HFFc6 (cell line): ENCODE data around the gene INPP5B. TPM values are rescaled to one million over a fixed set of nuclear protein-coding genes. Genes with fewer than 3 reads are reported as not detected.
A peak's percentile ranks its signal among the peaks of the same experiment; 100 is the strongest.

Experiments
- DNase-seq: peaks from one replicate; pipeline ENCODE4 v3.0.0-alpha.2; 2018
- H3K27ac Mint-ChIP-seq: 2 replicates; pipeline ENCODE4 v1.8.0; 2020; ENCODE audit warnings: mild to moderate bottlenecking, mixed read lengths
- H3K27me3 Mint-ChIP-seq: 2 replicates; pipeline ENCODE4 v1.8.0; 2021; ENCODE audit warnings: mild to moderate bottlenecking, moderate library complexity, mixed read lengths; ENCODE audit not compliant: insufficient read depth
- H3K36me3 Mint-ChIP-seq: 2 replicates; pipeline ENCODE4 v1.8.0; 2021; ENCODE audit warnings: low read depth, mixed read lengths
- H3K4me1 Mint-ChIP-seq: 2 replicates; pipeline ENCODE4 v1.8.0; 2020; ENCODE audit warnings: low read depth, mixed read lengths
- H3K4me3 Mint-ChIP-seq: 2 replicates; pipeline ENCODE4 v1.8.0; 2020; ENCODE audit warnings: mild to moderate bottlenecking, moderate library complexity, mixed read lengths
- H3K9me3 Mint-ChIP-seq: 2 replicates; pipeline ENCODE4 v1.8.0; 2020; ENCODE audit warnings: mild to moderate bottlenecking, mixed read lengths
- total RNA-seq, 6 experiments: library from RNA; stranded (reverse); fragmentation: NEBNext Ultra II Directional; extraction: Animal tissue kit (Norgen Biotek cat#: 25700); gene quantifications; 2 replicates in 1 of 6; 3 replicates in 5 of 6; pipeline ENCODE4 v1.2.3, GENCODE V29; 2021
- TF ChIP-seq, protein P1 (sequence below): fragments of 200-600 bp; sonication (generic); IDR thresholded peaks from 2 replicates; pipeline ENCODE4 v1.5.0; 2021; ENCODE audit warnings: antibody characterized with exemption, mild to moderate bottlenecking

The INPP5B gene
- total RNA-seq, 6 experiments from 2014 or later: 9.6 to 16.0 (median 12.7) TPM

GRCh38 chr1:37821481-37821880, 125.4 kb downstream of the INPP5B start:
- Mint-ChIP-seq H3K4me3 (no peak overlapping the region), H3K27ac (no peak overlapping the region), H3K27me3 (peaks cover 3% of the 10 kb centered on the region), H3K9me3 (no peaks in the 10 kb centered on the region), H3K4me1 (peaks cover 9% of the 10 kb centered on the region), H3K36me3 (peaks cover 23% of the 10 kb centered on the region)
- DNase-seq: no peak
- TF ChIP-seq, protein P1, sequence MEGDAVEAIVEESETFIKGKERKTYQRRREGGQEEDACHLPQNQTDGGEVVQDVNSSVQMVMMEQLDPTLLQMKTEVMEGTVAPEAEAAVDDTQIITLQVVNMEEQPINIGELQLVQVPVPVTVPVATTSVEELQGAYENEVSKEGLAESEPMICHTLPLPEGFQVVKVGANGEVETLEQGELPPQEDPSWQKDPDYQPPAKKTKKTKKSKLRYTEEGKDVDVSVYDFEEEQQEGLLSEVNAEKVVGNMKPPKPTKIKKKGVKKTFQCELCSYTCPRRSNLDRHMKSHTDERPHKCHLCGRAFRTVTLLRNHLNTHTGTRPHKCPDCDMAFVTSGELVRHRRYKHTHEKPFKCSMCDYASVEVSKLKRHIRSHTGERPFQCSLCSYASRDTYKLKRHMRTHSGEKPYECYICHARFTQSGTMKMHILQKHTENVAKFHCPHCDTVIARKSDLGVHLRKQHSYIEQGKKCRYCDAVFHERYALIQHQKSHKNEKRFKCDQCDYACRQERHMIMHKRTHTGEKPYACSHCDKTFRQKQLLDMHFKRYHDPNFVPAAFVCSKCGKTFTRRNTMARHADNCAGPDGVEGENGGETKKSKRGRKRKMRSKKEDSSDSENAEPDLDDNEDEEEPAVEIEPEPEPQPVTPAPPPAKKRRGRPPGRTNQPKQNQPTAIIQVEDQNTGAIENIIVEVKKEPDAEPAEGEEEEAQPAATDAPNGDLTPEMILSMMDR: no peak

DNA sequence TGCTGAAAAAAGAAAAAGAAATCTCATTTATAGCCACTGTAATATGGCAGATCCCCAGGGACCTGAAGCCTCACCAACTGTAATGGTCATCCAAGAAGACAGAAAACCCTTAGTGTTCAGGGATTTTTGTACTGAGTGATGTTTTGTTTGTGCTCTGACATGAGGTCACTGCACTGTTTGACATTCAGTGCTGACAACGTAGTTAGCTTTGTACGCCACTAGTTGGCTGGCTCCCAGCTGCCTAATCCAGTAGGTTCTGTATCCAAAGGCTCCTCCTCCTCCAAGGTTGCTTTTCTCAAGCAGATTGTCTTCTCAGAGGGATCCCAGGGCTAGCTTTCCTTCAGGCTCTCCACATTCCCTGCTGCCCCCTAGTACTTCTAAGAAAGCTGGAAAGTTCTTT, 129.4 kb downstream of the INPP5B start:
- Mint-ChIP-seq H3K4me3 (no peak overlapping the region), H3K9me3 (no peaks in the 10 kb centered on the region), H3K27me3 (peaks cover 7% of the 10 kb centered on the region)

DNA sequence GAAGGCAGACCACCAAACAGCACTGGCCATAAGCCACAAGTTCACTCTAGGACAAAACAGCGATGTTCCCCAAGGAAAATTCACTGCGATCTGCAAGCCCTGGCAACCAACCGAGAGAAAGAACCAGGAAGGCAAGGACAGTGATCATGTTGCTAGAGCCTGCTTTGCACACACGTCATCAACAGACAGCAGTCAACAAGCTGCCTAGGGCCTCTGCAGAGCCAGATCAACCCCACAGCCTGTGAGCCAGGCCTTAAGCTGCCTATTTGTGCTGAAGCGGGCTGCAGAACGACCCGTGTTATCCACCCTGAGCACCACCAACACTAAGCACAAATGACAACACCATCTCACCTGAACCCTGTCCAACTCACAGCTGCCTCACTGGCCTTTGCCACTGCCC, 132.6 kb downstream of the INPP5B start:
- Mint-ChIP-seq H3K36me3 (peaks cover 18% of the 10 kb centered on the region), H3K4me3 (no peak overlapping the region), H3K27ac (peak overlapping the region; percentile 29; the same call in 1 of the 2 replicates), H3K4me1 (peaks cover 17% of the 10 kb centered on the region), H3K27me3 (peaks cover 7% of the 10 kb centered on the region), H3K9me3 (no peaks in the 10 kb centered on the region)
- no peak for DNase-seq
- TF ChIP-seq, protein P1: no peak

More for the DNA sequence above, 129.4 kb downstream of the INPP5B start:
- Mint-ChIP-seq H3K36me3 (peaks cover 24% of the 10 kb centered on the region), H3K27ac (no peak overlapping the region), H3K4me1 (no peaks in the 10 kb centered on the region)
- DNase-seq: no peak
- TF ChIP-seq, protein P1: no peak

DNA sequence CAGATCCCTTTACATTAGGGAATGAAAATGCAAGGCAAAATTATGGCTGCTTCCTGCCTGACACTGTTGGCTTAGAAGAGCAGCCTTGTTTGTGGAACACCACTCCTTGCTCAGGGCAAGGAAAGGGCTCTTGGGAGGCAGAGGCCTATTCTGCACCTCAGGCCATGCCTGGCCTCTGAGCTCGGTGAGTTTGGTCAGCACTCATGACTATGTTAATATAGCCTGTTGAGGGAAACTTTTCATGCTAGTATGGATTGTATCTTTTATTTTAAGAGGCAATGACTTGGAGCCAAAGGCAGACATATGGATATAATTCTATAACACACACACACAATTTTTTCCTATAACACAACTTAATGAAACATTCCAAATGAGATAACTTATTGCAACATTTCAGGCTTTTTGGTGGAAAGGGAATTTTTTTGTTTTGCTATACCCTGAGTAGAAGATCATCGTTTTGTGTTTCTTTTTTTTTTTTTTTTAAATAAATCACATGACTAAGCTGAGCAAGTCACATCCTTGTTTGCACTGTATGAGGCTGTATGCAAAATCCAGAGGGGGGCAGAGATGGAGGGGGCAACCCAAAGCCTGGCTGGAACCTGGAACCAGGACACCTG, 133.2 kb downstream of the INPP5B start:
- Mint-ChIP-seq H3K27me3 (peaks cover 10% of the 10 kb centered on the region), H3K4me3 (no peak overlapping the region), H3K9me3 (no peaks in the 10 kb centered on the region), H3K36me3 (peaks cover 18% of the 10 kb centered on the region), H3K27ac (peak overlapping the region; percentile 33; the same call in 1 of the 2 replicates), H3K4me1 (peaks cover 20% of the 10 kb centered on the region)
- no peak for DNase-seq
- TF ChIP-seq, protein P1: no peak

GRCh38 chr1:37811027-37811655, 135.7 kb downstream of the INPP5B start:
- TF ChIP-seq, protein P1: peak; percentile 87
- H3K4me3 Mint-ChIP-seq: peak overlapping the region; percentile 11; the same call in 1 of the 2 replicates
- no peaks in the 10 kb centered on the region for H3K9me3 Mint-ChIP-seq
- H3K27me3 Mint-ChIP-seq: peaks cover 10% of the 10 kb centered on the region
- peak; percentile 69 for DNase-seq
- peaks cover 18% of the 10 kb centered on the region for H3K36me3 Mint-ChIP-seq
- peak overlapping the region; percentile 63 for H3K27ac Mint-ChIP-seq
- H3K4me1 Mint-ChIP-seq: peaks cover 20% of the 10 kb centered on the region

Other genes starting within 250 kb of the INPP5B start
- not detected for gene EPHA10, start 181.9 kb downstream of the INPP5B start, total RNA-seq
- gene MANEAL, start 153.2 kb downstream of the INPP5B start, total RNA-seq: 10 to 100 TPM in 3 of 6 experiments, 1 to 10 TPM in 3; 9.5 to 11.1 (median 9.9) TPM
- 10 to 100 TPM; 60.6 to 97.1 (median 68.2) TPM for gene C1orf122, start 139.3 kb downstream of the INPP5B start, total RNA-seq
- gene YRDC, start 138.8 kb downstream of the INPP5B start, total RNA-seq: 10 to 100 TPM; 17.5 to 22.7 (median 20.4) TPM
- 10 to 100 TPM; 20.2 to 24.4 (median 22.2) TPM for gene MTF1, start 87.5 kb downstream of the INPP5B start, total RNA-seq
- gene SF3A3, start 43.0 kb upstream of the INPP5B start, total RNA-seq: 10 to 100 TPM; 71.6 to 91.6 (median 81.3) TPM
- gene FHL3, start 58.5 kb upstream of the INPP5B start, total RNA-seq: 10 to 100 TPM; 29.4 to 40.9 (median 33.2) TPM
- 10 to 100 TPM; 41.4 to 57.1 (median 49.2) TPM for gene UTP11, start 65.7 kb upstream of the INPP5B start, total RNA-seq
- gene POU3F1, start 99.7 kb upstream of the INPP5B start, total RNA-seq: under 1 TPM in 1 of 6 experiments, not detected in 5; 0.11 TPM